ENCODE results near the gene MSRB3.

DNA sequence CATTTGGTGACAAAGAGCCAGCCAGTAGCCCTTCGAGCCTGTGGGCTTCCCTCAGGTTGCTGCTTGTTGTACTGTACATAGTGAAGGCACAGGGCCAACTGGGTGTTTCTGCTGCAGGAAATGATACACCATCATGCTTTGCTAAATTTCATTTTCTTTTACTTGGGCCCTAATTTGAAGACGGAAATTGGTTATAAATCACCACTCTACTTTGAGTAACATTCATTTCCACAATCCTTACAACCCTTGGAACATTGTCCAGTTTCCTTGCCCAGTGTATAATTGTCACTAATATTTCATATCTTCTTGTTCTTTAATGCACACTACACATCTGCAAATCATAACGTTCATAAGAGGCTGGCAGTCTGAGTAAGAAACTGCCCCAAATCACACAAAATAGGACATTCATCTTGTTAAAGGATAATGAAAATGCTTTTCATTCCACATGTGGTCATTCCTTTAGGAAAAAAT, 30.2 kb downstream of the MSRB3 start:
- no peak; the same call in 1 of the 2 replicates for TF ChIP-seq POLR2AphosphoS5 (IDR thresholded peaks at IDR 0.05; ENCODE audit: borderline replicate concordance, low read depth, low read length)
- no peak for TF ChIP-seq EZH2 (IDR thresholded peaks at IDR 0.05)
